ENCODE results near the gene ATP2B3. TPM values are rescaled to one million over a fixed set of nuclear protein-coding genes. Genes with fewer than 3 reads are reported as not detected.

The ATP2B3 gene
- total RNA-seq, 3 donors from 2014 or later (not counting 1 experiment from before 2014, with no cell fraction given), result not detected

DNA sequence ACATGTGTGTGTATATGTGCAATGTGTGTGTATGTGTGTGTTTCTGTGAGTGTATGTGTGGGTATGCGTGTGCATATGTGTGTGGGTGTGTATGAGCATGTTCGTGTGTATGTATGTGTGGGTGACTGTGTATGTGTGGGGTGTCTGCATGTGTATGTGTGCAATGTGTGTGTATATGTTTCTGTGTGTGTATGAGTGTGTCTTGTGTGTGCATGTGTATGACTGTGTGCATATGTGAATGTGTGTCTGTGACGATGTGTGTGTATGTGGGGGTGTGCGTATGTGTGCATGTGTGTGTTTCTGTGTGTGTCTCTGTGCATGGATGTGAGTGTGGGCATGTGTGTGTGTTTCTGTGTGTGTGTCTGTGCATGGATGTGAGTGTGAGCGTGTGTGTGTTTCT lies 4.2 kb upstream of the ATP2B3 start:
- Mint-ChIP-seq H3K9me3 (no peaks in the 10 kb centered on the region), H3K27me3 (ENCODE audit: low read depth in 2 of 2) (peaks cover 0 to 8% of the 10 kb centered on the region in 2 donors), H3K27ac (no peak overlapping the region), H3K4me1 (no peaks in the 10 kb centered on the region), H3K36me3 (no peaks in the 10 kb centered on the region), H3K4me3 (no peak overlapping the region)
- Histone ChIP-seq H3K27me3 (ENCODE audit: control insufficient read depth, insufficient read depth, low read length) (no peaks in the 10 kb centered on the region), H3K27ac (ENCODE audit: low read length) (no peak overlapping the region), H3K36me3 (ENCODE audit: control insufficient read depth, insufficient read depth, low read length) (no peaks in the 10 kb centered on the region), H3K4me1 (ENCODE audit: control insufficient read depth, insufficient read depth, low read length) (no peaks in the 10 kb centered on the region), H3K4me3 (ENCODE audit: low read length) (no peak overlapping the region), H3K9me3 (ENCODE audit: control insufficient read depth, insufficient read depth, low read length) (no peaks in the 10 kb centered on the region)
- ATAC-seq (no peak), DNase-seq (no peak)
- intact Hi-C loops (cut with micrococcal nuclease), result no loop called here
- TF ChIP-seq, protein P1, sequence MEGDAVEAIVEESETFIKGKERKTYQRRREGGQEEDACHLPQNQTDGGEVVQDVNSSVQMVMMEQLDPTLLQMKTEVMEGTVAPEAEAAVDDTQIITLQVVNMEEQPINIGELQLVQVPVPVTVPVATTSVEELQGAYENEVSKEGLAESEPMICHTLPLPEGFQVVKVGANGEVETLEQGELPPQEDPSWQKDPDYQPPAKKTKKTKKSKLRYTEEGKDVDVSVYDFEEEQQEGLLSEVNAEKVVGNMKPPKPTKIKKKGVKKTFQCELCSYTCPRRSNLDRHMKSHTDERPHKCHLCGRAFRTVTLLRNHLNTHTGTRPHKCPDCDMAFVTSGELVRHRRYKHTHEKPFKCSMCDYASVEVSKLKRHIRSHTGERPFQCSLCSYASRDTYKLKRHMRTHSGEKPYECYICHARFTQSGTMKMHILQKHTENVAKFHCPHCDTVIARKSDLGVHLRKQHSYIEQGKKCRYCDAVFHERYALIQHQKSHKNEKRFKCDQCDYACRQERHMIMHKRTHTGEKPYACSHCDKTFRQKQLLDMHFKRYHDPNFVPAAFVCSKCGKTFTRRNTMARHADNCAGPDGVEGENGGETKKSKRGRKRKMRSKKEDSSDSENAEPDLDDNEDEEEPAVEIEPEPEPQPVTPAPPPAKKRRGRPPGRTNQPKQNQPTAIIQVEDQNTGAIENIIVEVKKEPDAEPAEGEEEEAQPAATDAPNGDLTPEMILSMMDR (IDR thresholded peaks at IDR 0.05), result no peak
- WGBS (ENCODE audit: insufficient coverage), result 99% methylated on average over 5 of the region's 5 CpGs

DNA sequence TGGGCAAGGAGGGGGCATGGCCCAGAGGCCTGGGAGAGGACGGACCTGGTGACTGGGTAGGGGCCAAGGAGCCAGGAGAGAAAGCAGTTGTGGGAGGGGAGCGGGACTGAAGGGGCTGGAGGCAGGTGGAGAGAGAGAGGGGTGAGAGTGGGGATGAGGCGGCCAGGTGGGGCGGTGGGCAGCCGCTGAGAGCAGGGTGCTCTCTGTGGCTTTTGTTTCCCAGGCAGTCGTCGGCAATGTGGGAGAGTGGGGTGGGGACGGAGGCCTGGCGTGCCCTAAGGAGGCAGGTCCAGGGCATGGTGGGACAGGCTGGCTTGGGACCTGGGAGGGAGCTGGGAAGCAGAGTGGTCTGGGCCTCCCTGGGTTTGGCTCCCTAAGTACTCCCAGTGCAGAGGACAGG lies 3.2 kb upstream of the ATP2B3 start:
- TF ChIP-seq, protein P1 (IDR thresholded peaks at IDR 0.05), result no peak
- no peaks in the 10 kb centered on the region for H3K9me3 ChIP-seq (ENCODE audit: control insufficient read depth, insufficient read depth, low read length)
- Mint-ChIP-seq H3K4me3 (no peak overlapping the region), H3K9me3 (no peaks in the 10 kb centered on the region), H3K27me3 (ENCODE audit: low read depth in 2 of 2) (peaks cover 0 to 10% of the 10 kb centered on the region in 2 donors), H3K4me1 (no peaks in the 10 kb centered on the region), H3K36me3 (no peaks in the 10 kb centered on the region), H3K27ac (no peak overlapping the region)
- H3K4me3 ChIP-seq (ENCODE audit: low read length), result no peak overlapping the region
- DNase-seq, result no peak
- H3K27ac ChIP-seq (ENCODE audit: low read length), result no peak overlapping the region
- H3K27me3 ChIP-seq (ENCODE audit: control insufficient read depth, insufficient read depth, low read length), result peaks cover 2% of the 10 kb centered on the region
- H3K36me3 ChIP-seq (ENCODE audit: control insufficient read depth, insufficient read depth, low read length), result no peaks in the 10 kb centered on the region
- intact Hi-C loops (cut with micrococcal nuclease), result no loop called here
- WGBS (ENCODE audit: insufficient coverage), result 91% methylated on average over 9 of the region's 9 CpGs
- no peak for ATAC-seq
- H3K4me1 ChIP-seq (ENCODE audit: control insufficient read depth, insufficient read depth, low read length), result no peaks in the 10 kb centered on the region

DNA sequence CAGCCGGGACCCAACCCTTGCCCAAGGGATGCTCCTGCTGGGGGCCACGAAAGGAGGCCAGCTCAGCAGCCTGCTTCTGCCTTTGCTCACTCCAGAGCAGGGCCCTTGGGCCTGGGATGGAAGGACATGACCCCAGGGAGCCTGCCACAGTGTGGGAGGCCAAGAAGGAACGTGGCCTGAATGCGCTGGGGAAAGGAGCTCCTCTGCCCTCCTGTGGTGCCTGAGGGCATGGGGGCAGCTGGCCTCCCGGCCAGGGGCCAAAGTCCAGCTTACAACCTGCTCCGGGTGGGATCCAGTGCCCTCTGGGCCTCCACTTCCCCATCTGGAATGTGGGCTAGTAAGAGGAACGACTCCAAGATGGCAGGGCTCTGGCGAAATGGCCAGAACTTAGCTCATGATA lies 2.0 kb upstream of the ATP2B3 start:
- ATAC-seq, result no peak
- WGBS (ENCODE audit: insufficient coverage), result 82% methylated on average over 8 of the region's 8 CpGs
- no peaks in the 10 kb centered on the region for H3K9me3 Mint-ChIP-seq

DNA sequence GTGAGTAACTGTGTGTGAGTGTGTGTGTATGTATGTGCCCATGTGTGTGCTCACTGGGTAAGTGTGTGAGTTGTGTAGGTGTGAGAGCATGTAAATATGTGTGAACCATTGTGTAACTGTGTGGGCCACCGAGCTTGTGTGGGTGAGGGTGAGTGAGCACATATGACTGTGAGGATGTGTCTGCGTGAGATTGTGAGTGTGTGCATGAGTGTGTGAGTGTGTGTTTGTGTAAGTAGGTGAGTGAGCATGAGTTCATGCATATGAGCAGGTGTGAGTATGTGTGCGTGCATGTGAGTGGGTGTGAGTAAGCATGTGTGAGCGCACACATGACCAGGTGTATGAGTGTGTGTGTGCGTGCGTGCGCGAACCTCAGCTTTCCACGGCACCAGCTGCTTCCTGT lies 1.4 kb upstream of the ATP2B3 start:
- H3K4me1 ChIP-seq (ENCODE audit: control insufficient read depth, insufficient read depth, low read length), result no peaks in the 10 kb centered on the region
- ATAC-seq (no peak), DNase-seq (no peak)
- Mint-ChIP-seq H3K36me3 (no peaks in the 10 kb centered on the region), H3K27ac (no peak overlapping the region), H3K27me3 (ENCODE audit: low read depth in 2 of 2) (peaks cover 0 to 16% of the 10 kb centered on the region in 2 donors), H3K9me3 (no peaks in the 10 kb centered on the region), H3K4me1 (no peaks in the 10 kb centered on the region), H3K4me3 (no peak overlapping the region)
- 37% methylated on average over 9 of the region's 9 CpGs for whole genome bisulfite sequencing (ENCODE audit: insufficient coverage)
- H3K27ac ChIP-seq (ENCODE audit: low read length), result no peak overlapping the region
- intact Hi-C loops (cut with micrococcal nuclease), result no loop called here
- TF ChIP-seq, protein P1 (IDR thresholded peaks at IDR 0.05), result no peak
- no peak overlapping the region for H3K4me3 ChIP-seq (ENCODE audit: low read length)
- H3K9me3 ChIP-seq (ENCODE audit: control insufficient read depth, insufficient read depth, low read length), result no peaks in the 10 kb centered on the region
- no peaks in the 10 kb centered on the region for H3K36me3 ChIP-seq (ENCODE audit: control insufficient read depth, insufficient read depth, low read length)
- H3K27me3 ChIP-seq (ENCODE audit: control insufficient read depth, insufficient read depth, low read length), result peaks cover 2% of the 10 kb centered on the region

More for the DNA sequence above, 2.0 kb upstream of the ATP2B3 start:
- H3K4me1 ChIP-seq (ENCODE audit: control insufficient read depth, insufficient read depth, low read length), result no peaks in the 10 kb centered on the region
- H3K27me3 ChIP-seq (ENCODE audit: control insufficient read depth, insufficient read depth, low read length), result peaks cover 2% of the 10 kb centered on the region
- H3K4me3 Mint-ChIP-seq, result no peak overlapping the region
- H3K4me3 ChIP-seq (ENCODE audit: low read length), result no peak overlapping the region
- TF ChIP-seq, protein P1 (IDR thresholded peaks at IDR 0.05), result no peak
- H3K9me3 ChIP-seq (ENCODE audit: control insufficient read depth, insufficient read depth, low read length), result no peaks in the 10 kb centered on the region
- no peaks in the 10 kb centered on the region for H3K4me1 Mint-ChIP-seq
- H3K27me3 Mint-ChIP-seq (ENCODE audit: low read depth in 2 of 2), result peaks cover 0 to 13% of the 10 kb centered on the region in 2 donors
- H3K27ac Mint-ChIP-seq, result no peak overlapping the region
- no peaks in the 10 kb centered on the region for H3K36me3 ChIP-seq (ENCODE audit: control insufficient read depth, insufficient read depth, low read length)
- intact Hi-C loops (cut with micrococcal nuclease), result no loop called here
- no peak overlapping the region for H3K27ac ChIP-seq (ENCODE audit: low read length)
- DNase-seq, result no peak
- H3K36me3 Mint-ChIP-seq, result no peaks in the 10 kb centered on the region

Data from natural killer cell (primary cell).